H9 (cell line): ENCODE measurements around the gene RNLS. TPM values are rescaled to one million over a fixed set of nuclear protein-coding genes. Genes with fewer than 3 reads are reported as not detected.

ENCODE experiments used
- DNase-seq: peaks from one replicate; pipeline ENCODE4 v3.0.0-alpha.2; 2017
- H2AFZ ChIP-seq: one replicate; pipeline ENCODE4 v1.6.1; 2013; ENCODE audit warnings: mild to moderate bottlenecking, low read length, control low read depth, moderate library complexity
- H2AK5ac ChIP-seq: 2 replicates; pipeline ENCODE4 v1.6.1; 2013; ENCODE audit warnings: low read length, control low read depth, mixed read lengths; ENCODE audit not compliant: insufficient read length
- H2BK120ac ChIP-seq: one replicate; pipeline ENCODE4 v1.6.1; 2013; ENCODE audit warnings: low read depth, mild to moderate bottlenecking, low read length, control low read depth, inconsistent platforms; ENCODE audit not compliant: poor library complexity, severe bottlenecking
- H2BK12ac ChIP-seq: 2 replicates; pipeline ENCODE4 v1.6.1; 2013; ENCODE audit warnings: low read length, control low read depth, mixed read lengths, low read depth; ENCODE audit not compliant: insufficient read length
- H2BK15ac ChIP-seq: 2 replicates; pipeline ENCODE4 v1.6.1; 2013; ENCODE audit warnings: low read depth, low read length, control low read depth
- H2BK20ac ChIP-seq: one replicate; pipeline ENCODE4 v1.6.1; 2013; ENCODE audit warnings: low read depth, mild to moderate bottlenecking, low read length, control low read depth, inconsistent platforms; ENCODE audit not compliant: poor library complexity, severe bottlenecking
- H2BK5ac ChIP-seq: 2 replicates; pipeline ENCODE4 v1.6.1; 2013; ENCODE audit warnings: low read length, control low read depth, mixed read lengths; ENCODE audit not compliant: insufficient read length
- H3K14ac ChIP-seq: 2 replicates; pipeline ENCODE4 v1.6.1; 2013; ENCODE audit warnings: low read length, control low read depth; ENCODE audit not compliant: insufficient read depth
- H3K18ac ChIP-seq: 2 replicates; pipeline ENCODE4 v1.6.1; 2013; ENCODE audit warnings: low read depth, mild to moderate bottlenecking, mixed read lengths, low read length, control low read depth; ENCODE audit not compliant: insufficient read length
- H3K23ac ChIP-seq: 2 replicates; pipeline ENCODE4 v1.6.1; 2013; ENCODE audit warnings: low read length, control low read depth, mixed read lengths, low read depth; ENCODE audit not compliant: insufficient read length
- H3K23me2 ChIP-seq: 2 replicates; pipeline ENCODE4 v1.6.1; 2013; ENCODE audit warnings: low read depth, mild to moderate bottlenecking, mixed read lengths, low read length, control low read depth; ENCODE audit not compliant: insufficient read length, poor library complexity, severe bottlenecking
- H3K27ac ChIP-seq: 2 replicates; pipeline ENCODE4 v1.5.1; 2013; ENCODE audit warnings: low read length, control low read depth, mixed read lengths, low read depth; ENCODE audit not compliant: insufficient read length
- H3K27me3 ChIP-seq: 2 replicates; pipeline ENCODE4 v1.6.1; 2013; ENCODE audit warnings: low read length, control low read depth, inconsistent platforms; ENCODE audit not compliant: insufficient read depth
- H3K4ac ChIP-seq: 2 replicates; pipeline ENCODE4 v1.6.1; 2013; ENCODE audit warnings: low read depth, mild to moderate bottlenecking, control low read depth, inconsistent platforms, low read length, moderate library complexity
- H3K4me1 ChIP-seq: 2 replicates; pipeline ENCODE4 v1.6.1; 2013; ENCODE audit warnings: low read length, control low read depth, inconsistent platforms; ENCODE audit not compliant: insufficient read depth
- H3K4me2 ChIP-seq: 2 replicates; pipeline ENCODE4 v1.6.1; 2013; ENCODE audit warnings: low read length, control low read depth, mixed read lengths; ENCODE audit not compliant: insufficient read length, insufficient read depth
- H3K56ac ChIP-seq: 2 replicates; pipeline ENCODE4 v1.6.1; 2013; ENCODE audit warnings: low read depth, mild to moderate bottlenecking, mixed read lengths, low read length, control low read depth; ENCODE audit not compliant: insufficient read length
- H3K79me1 ChIP-seq: 2 replicates; pipeline ENCODE4 v1.6.1; 2013; ENCODE audit warnings: low read depth, mild to moderate bottlenecking, moderate library complexity, low read length, control low read depth, inconsistent platforms; ENCODE audit not compliant: insufficient read depth, poor library complexity, severe bottlenecking
- H3K79me2 ChIP-seq: 2 replicates; pipeline ENCODE4 v1.6.1; 2013; ENCODE audit warnings: low read length, control low read depth, inconsistent platforms; ENCODE audit not compliant: insufficient read depth
- H3K9ac ChIP-seq: 2 replicates; pipeline ENCODE4 v1.6.1; 2013; ENCODE audit warnings: low read length, control low read depth, mixed read lengths; ENCODE audit not compliant: insufficient read length; ENCODE audit errors: extremely low read depth
- H3K9me3 ChIP-seq: one replicate; pipeline ENCODE4 v1.6.1; 2013; ENCODE audit warnings: low read depth, low read length, inconsistent platforms; ENCODE audit not compliant: control insufficient read depth
- H3T11ph ChIP-seq: one replicate; pipeline ENCODE4 v1.6.1; 2013; ENCODE audit warnings: mild to moderate bottlenecking, low read length, control low read depth, inconsistent platforms
- H4K20me1 ChIP-seq: one replicate; pipeline ENCODE4 v1.6.1; 2013; ENCODE audit not compliant: control insufficient read depth, insufficient read length, insufficient read depth
- H4K5ac ChIP-seq: 2 replicates; pipeline ENCODE4 v1.6.1; 2013; ENCODE audit warnings: low read depth, mild to moderate bottlenecking, mixed read lengths, low read length, control low read depth; ENCODE audit not compliant: insufficient read length
- H4K8ac ChIP-seq: replicated peaks from 2 replicates; pipeline ENCODE4 v1.6.1; 2013; ENCODE audit warnings: low read length, control low read depth, mixed read lengths, low read depth; ENCODE audit not compliant: insufficient read length
- H4K91ac ChIP-seq: 2 replicates; pipeline ENCODE4 v1.6.1; 2013; ENCODE audit warnings: low read depth, mild to moderate bottlenecking, moderate library complexity, mixed read lengths, low read length, control low read depth; ENCODE audit not compliant: insufficient read length
- H3K27ac Mint-ChIP-seq, 3 experiments: 2 replicates in 2 of 3; 3 replicates in 1 of 3; pipeline ENCODE4 v1.8.0; 2020 to 2021; ENCODE audit warnings: mixed read lengths in 3 of 3, mild to moderate bottlenecking in 1 of 3, moderate library complexity in 1 of 3
- H3K27me3 Mint-ChIP-seq: 2 replicates; pipeline ENCODE4 v1.8.0; 2021; ENCODE audit warnings: low read depth, mild to moderate bottlenecking, moderate library complexity, mixed read lengths
- H3K36me3 Mint-ChIP-seq, 3 experiments: 2 replicates in 2 of 3; 3 replicates in 1 of 3; pipeline ENCODE4 v1.8.0; 2020 to 2021; ENCODE audit warnings: low read depth in 3 of 3, mixed read lengths in 3 of 3; ENCODE audit not compliant: insufficient read depth in 1 of 3
- H3K4me1 Mint-ChIP-seq, 2 experiments: 2 replicates each; pipeline ENCODE4 v1.8.0; 2020; ENCODE audit warnings: mixed read lengths in 2 of 2
- H3K4me3 Mint-ChIP-seq, 2 experiments: 2 replicates in 1 of 2; 3 replicates in 1 of 2; pipeline ENCODE4 v1.8.0; 2020 to 2021; ENCODE audit warnings: mild to moderate bottlenecking in 2 of 2, mixed read lengths in 2 of 2, moderate library complexity in 1 of 2
- H3K9me3 Mint-ChIP-seq, 2 experiments: 2 replicates in 1 of 2; 3 replicates in 1 of 2; pipeline ENCODE4 v1.8.0; 2020; ENCODE audit warnings: mild to moderate bottlenecking in 2 of 2, mixed read lengths in 2 of 2, moderate library complexity in 1 of 2
- WGBS: extraction: QIAGEN DNeasy Blood & Tissue Kit; methylation state at CpG from one replicate; pipeline ENCODE4 v1.1.7; 2013; ENCODE audit warnings: missing lambda C conversion rate, low lambda C conversion rate, mixed read lengths; ENCODE audit not compliant: insufficient read length; ENCODE audit errors: extremely low coverage; 5-methylcytosine and 5-hydroxymethylcytosine counted together
- total RNA-seq: library from RNA; stranded (reverse); gene quantifications from 2 replicates; pipeline ENCODE4 v1.2.1, GENCODE V29; 2021
- TF ChIP-seq, protein P1 (sequence below): fragments of 200-600 bp; sonication (generic); conservative IDR thresholded peaks from 3 replicates; pipeline ENCODE4 v1.8.0; 2021; ENCODE audit warnings: antibody characterized with exemption, mild to moderate bottlenecking

The RNLS gene
- total RNA-seq, 1 experiment from 2014 or later = 7.5 TPM

DNA sequence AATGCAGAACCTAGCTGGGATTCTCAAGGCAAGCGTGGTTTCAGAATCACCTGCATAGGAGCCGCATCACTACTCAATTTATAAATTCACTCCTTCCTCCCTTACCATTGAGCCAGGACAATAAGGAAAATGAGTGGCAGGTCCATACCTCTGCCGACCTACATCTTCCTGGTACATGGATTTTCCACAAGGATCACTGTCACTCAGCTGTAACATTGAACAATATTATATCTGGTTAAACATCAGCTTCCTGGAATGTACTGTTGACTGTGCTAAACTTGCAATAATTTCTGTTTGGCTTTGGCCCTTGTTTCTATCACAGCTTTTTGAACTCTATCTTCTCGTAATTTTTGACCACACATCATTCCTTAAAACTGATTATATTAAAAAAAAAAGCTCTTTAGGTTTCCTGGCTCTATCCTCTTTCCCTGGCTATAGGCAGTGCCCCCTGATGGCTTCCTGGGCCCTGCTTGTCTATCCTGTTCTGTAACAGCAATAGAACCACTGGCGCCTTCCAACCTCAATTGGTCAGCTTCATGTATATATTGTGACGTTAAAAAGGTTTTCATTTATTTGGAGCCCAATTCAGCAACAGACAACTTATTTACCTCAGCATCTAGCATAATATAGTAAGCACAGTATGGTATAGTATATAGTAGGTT, 59.2 kb downstream of the RNLS start:
- Histone ChIP-seq H3K27ac (no peak overlapping the region), H3K18ac (no peak overlapping the region), H3K27me3 (no peaks in the 10 kb centered on the region), H3K9me3 (no peaks in the 10 kb centered on the region), H3K9ac (no peak overlapping the region), H2BK12ac (no peak overlapping the region), H3K79me1 (no peaks in the 10 kb centered on the region), H4K8ac (no peak overlapping the region), H4K5ac (no peak overlapping the region), H3K79me2 (no peaks in the 10 kb centered on the region), H2AK5ac (no peak overlapping the region), H3K14ac (no peak overlapping the region), H2BK120ac (no peak overlapping the region), H3K4me1 (no peaks in the 10 kb centered on the region; the same call in 1 of the 2 replicates), H4K20me1 (no peaks in the 10 kb centered on the region), H3K56ac (no peak overlapping the region), H3K4me2 (no peak overlapping the region), H3T11ph (no peak overlapping the region), H3K23ac (no peak overlapping the region), H4K91ac (no peak overlapping the region), H3K4ac (no peak overlapping the region), H3K23me2 (no peaks in the 10 kb centered on the region), H2BK20ac (no peak overlapping the region), H2AFZ (no peak overlapping the region), H2BK15ac (no peak overlapping the region), H2BK5ac (no peak overlapping the region)
- H3K27me3 Mint-ChIP-seq = no peaks in the 10 kb centered on the region
- no CpG with 5 or more reads among the region's 6 CpGs for WGBS
- TF ChIP-seq, protein P1, sequence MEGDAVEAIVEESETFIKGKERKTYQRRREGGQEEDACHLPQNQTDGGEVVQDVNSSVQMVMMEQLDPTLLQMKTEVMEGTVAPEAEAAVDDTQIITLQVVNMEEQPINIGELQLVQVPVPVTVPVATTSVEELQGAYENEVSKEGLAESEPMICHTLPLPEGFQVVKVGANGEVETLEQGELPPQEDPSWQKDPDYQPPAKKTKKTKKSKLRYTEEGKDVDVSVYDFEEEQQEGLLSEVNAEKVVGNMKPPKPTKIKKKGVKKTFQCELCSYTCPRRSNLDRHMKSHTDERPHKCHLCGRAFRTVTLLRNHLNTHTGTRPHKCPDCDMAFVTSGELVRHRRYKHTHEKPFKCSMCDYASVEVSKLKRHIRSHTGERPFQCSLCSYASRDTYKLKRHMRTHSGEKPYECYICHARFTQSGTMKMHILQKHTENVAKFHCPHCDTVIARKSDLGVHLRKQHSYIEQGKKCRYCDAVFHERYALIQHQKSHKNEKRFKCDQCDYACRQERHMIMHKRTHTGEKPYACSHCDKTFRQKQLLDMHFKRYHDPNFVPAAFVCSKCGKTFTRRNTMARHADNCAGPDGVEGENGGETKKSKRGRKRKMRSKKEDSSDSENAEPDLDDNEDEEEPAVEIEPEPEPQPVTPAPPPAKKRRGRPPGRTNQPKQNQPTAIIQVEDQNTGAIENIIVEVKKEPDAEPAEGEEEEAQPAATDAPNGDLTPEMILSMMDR = no peak
- peaks cover 20 to 22% of the 10 kb centered on the region in 2 experiments for H3K4me1 Mint-ChIP-seq
- no peak for DNase-seq
- no peaks in the 10 kb centered on the region for H3K9me3 Mint-ChIP-seq
- H3K4me3 Mint-ChIP-seq = no peak overlapping the region
- H3K36me3 Mint-ChIP-seq = no peaks in the 10 kb centered on the region
- no peak overlapping the region for H3K27ac Mint-ChIP-seq
